Activated effector memory CD4-positive, alpha-beta T cell treated with anti-CD3 and anti-CD28 coated beads, Interleukin-2, amount 50 U/mL, for 16 hours (primary cell): ENCODE data around the gene MAN2C1.
"Not testable (repeated sequence)": the region's sequence is repeated elsewhere in the genome, so short reads cannot be mapped to it uniquely, and the experiment has no call there.

Source experiments
- DNase-seq: peaks from one replicate; pipeline ENCODE4 v3.0.0-alpha.2; 2020

MAN2C1 gene

DNA sequence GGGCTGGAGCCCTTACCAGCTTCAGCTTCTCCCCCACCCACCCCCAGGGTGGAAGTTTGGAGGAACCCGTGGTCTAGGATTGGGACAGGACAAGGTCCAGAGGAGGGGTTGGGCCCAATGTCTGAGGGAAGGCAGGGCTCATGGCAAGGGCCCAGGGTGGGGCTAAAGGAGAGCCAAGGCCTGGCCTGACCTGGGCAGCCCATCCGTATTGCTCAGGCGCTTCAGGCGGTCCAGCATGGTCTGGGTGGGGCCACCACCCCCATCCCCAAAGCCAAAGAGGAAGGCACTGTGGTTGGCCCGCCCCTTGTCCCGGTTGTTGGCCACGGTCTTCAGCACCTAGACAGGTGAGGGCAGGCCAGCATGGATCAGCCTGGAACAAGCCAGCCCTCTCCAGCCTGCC, 7.6 kb downstream of the MAN2C1 start:
- DNase-seq: no peak

- DNase-seq: no peak
Measured at GRCh38 chr15:75360391-75360790, 8.0 kb downstream of the MAN2C1 start.

- DNase-seq: no peak
Measured at GRCh38 chr15:75359537-75360250, 8.7 kb downstream of the MAN2C1 start.

DNA sequence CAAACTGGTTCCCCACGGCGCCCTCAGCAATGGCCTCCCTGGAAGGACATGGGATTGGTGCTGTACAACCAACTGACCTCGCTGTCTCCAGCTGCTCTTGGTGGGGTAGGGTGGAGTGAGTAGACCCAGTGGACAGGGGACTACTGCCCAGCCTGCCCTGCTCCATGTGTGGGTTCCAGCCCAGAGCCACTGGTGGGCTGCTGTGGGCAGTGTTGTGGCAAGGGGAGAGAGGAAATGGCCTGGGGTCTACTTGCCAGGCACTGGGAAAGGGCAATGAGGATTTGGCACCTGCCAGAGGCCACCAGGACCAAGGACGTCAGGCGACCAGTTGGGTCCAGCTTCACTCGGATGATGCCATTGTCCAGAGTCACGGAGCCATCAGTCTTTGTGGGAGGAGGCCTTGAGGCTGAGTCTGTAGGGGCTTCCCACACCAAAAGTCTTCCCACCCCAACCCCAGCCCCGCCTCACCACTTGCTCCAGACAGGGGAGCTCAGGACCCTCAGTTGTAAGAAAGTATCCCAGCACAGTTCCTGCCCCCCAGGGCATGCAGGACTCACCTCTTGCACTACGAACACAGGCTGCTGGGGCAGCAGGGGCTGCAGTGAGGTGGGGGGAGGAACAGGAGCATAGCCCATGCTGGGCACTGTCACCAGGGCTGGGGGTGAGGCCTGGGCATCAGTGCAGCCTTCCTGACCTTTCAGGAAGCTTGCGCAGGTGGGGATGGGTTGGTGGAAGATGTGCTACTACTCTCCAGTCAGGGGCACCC, 9.5 kb downstream of the MAN2C1 start:
- no peak for DNase-seq

DNA sequence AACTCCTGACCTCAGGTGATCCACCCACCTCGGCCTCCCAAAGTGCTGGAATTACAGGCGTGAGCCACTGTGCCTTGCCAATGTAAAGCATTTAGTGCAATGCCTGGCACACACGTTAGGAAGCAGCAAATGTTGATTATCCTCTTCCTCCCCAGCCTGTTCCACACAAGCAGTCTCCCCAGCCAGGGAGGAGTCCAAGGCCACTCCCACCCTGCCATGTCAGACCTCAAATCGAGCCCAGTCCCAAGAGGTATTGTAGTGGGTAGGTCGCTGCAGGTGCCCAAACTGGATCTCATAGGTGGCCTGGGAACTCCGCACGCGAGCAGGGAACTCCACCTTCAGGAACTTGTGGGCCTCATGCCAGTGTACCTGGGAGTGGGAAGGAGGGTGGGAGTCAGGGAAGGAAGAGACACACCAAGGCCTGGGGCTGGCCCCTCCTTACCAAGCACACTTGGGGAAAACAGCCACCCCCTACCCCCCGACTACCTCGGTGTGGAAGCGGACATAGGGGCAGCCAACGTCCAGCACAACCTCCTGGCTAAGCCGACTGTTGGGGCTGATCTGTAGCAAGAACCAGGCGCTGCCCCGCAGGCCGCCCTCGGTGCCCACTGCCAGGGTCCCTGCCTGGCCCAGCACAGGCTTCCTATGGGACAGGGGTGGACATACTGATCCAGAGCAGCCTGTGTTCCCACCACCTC, 10.3 kb downstream of the MAN2C1 start:
- peak; percentile 52 for DNase-seq

- DNase-seq: peak; percentile 58
Measured at GRCh38 chr15:75356517-75356916, 11.9 kb downstream of the MAN2C1 start.

DNA sequence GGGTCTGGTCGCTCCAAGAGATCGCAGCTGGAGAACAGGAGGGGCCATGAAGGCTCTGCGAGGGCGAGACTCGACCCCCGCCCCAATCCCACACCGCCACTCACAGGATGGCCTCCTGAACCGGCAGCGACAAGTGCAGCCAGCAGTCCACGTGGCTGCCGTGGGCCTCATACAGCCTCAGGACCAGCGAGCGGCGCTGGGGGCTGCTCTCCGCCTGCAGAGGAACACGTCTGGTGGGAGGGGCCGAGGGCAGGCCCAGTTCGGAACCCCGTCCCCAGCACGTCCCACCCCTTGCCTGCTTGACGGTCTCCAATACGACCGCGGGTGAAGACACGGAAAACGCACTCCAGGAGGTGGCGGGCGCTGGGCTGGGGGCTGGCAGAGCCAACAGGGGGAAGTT, 12.4 kb downstream of the MAN2C1 start:
- no peak for DNase-seq

DNA sequence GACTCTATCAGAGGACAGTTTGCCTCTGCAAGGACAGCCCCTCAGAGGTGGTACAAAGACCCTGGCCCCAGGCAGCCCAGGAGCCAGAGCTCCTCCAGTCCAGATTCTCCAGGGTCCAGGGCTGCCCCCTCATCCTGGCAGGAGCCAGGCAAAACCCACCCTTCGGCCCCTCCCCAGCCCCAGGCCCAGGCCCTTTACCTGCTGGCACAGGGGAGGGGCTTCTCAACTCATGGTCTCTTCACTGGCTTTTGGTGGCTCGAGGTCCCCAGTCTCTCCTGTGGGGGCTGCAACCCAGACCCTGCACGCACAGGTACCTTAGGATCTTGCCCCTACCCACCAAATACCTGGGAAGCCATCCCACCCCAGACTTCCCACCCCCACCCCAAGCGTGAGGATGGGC, 13.0 kb downstream of the MAN2C1 start:
- DNase-seq: no peak

DNA sequence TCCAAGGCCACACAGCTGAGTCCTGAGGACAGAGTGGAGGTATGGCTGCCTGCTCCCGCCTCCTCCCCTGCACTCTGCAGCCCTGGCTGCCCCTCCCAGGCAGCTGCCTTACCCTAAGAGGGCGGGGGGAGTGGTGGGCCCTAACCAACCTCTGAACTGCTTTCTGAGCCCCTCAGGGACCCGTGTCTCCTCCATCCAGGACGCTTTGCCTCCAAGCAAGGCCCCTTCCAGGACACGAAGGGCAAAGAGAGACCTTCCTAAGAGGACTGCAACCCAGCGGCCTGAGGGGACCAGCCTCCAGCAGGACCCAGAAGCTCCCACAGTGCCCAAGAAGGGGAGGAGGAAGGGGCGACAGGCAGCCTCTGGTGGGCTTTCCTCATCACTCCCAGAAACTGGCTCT, 14.0 kb downstream of the MAN2C1 start:
- no peak for DNase-seq

DNA sequence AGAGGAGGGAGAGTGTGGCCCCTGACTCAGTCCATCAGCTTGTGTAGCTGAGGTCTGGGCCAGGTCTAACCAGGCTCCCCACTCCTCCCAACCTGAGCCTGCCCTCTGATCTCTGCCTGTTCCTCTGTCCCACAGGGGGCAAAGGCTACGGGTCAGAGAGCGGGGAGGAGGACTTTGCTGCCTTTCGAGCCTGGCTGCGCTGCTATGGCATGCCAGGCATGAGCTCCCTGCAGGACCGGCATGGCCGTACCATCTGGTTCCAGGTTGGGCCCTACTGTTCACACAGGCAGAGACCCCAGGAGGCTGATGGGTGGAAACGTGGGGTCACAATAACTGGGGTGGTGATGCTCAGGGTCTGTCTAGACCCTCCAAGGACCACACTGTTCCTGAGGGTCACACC, 14.8 kb downstream of the MAN2C1 start:
- no peak for DNase-seq

DNA sequence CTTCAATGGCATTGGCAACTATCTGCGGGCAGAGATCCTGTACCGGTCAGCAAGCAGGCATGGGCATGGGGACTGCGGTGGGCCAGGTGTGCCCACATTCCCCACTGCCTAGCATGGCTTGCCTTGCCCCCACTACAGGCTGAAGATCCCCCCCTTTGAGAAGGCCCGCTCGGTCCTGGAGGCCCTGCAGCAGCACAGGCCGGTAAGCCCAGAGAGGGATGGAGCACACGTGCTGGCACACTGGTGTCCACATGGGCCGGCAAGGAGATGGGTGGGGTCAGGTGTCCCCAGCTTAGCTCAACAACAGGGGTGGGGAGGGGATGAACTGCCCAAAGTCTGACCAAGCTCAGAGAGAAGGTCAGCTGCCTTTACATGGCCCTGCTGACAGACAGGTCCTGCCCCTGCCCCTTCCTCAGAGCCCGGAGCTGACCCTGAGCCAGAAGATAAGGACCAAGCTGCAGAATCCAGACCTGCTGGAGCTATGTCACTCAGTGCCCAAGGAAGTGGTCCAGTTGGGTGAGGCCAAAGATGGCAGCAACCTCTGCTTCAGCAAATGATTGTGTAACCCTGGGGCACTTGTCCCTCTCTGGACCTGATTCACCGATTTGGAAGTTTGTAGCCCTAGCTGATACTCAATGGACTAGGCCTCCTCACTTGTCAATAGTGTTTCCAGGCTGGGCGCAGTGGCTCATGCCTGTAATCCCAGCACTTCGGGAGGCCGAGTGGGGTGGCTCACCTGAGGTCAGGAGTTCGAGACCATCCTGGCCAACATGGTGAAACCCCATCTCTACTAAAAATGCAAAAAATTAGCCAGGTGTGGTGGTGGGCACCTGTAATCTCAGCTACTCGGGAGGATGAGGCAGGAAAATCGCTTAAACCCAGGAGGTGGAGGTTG, 16.0 kb downstream of the MAN2C1 start:
- no peak for DNase-seq

DNA sequence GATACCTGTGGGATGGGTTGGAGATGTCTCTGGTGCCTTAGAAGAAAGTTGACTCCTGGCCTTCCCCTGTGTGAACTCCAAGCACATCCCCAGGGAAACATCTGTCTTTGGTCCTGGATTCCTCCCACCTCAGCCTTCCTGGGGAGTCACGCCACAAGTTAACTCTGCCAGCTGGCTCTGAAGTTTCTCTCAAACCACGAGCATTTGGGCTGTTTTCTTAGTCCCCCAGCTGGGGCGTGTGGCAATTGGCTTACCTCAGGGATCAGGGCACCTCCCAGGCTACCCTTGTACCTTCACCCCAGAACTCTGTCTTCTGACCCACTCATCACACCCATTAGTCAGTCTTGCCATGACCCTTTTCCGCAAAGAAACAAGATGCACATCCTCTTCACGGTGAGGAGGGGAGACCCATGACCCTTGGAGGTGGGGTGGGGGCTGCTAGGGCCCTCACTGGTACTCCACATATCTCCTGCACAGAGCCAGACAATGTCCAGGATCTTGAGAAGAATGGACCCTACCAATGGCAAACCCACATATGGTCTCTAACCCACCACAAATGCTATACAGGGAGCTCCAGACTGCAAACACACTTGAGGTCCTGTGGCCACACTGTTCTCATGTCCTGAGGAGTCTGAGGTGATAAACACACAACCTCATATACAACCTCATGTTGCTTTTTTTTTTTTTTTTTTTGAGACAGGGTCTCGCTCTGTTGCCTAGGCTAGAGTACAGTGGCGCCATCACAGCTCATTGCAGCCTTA, 17.6 kb downstream of the MAN2C1 start:
- no peak for DNase-seq

DNA sequence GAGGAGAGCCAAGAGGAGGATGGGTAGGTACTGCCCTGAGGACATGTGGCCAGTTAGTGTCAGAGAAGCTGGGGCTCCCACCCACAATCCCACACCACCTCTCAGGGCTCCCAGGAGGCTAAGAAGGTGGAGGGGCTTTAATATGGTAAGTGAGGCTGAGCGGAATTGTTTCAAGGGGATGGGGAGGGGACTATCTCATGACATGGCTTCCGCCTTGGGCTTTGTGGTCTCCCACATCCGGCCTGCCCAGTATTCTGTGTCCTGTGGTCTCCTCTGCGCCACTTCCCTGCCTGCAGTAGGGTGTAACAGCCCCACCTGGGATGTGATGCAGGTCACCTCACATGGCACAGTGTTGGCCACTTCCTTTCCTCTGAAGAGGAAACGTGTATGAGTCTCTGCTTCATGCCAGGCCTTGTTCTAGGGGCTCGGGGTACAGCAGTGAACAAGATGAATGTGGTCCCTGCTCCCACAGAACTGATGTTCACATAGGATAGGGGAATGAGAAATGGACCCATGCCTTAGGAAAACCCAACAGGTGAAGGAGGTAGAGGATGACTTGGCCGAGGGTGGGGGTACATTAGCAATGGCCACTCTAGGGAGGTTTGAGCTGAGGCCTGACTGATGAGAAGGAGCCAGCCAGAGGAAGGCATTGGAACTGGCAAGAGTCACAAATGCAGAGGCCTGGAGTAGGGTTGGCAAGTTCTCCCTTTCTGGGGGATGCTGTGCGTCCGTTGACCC, 18.4 kb downstream of the MAN2C1 start:
- DNase-seq: peak; percentile 86

DNA sequence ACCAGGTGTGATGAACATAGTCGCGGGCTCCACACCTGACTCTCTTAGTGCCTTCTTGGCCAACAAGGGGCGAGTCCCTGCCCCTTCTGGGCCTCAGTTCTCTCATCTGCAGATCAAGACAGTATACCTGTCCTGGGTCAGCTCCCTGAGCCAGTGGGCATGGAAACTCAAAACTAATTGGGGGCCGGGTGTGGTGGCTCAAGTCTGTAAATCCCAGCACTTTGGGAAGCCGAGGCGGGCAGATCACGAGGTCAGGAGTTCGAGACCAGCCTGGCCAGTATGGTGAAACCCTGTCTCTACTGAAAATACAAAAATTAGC, 19.1 kb downstream of the MAN2C1 start:
- not testable (repeated sequence) for DNase-seq

DNA sequence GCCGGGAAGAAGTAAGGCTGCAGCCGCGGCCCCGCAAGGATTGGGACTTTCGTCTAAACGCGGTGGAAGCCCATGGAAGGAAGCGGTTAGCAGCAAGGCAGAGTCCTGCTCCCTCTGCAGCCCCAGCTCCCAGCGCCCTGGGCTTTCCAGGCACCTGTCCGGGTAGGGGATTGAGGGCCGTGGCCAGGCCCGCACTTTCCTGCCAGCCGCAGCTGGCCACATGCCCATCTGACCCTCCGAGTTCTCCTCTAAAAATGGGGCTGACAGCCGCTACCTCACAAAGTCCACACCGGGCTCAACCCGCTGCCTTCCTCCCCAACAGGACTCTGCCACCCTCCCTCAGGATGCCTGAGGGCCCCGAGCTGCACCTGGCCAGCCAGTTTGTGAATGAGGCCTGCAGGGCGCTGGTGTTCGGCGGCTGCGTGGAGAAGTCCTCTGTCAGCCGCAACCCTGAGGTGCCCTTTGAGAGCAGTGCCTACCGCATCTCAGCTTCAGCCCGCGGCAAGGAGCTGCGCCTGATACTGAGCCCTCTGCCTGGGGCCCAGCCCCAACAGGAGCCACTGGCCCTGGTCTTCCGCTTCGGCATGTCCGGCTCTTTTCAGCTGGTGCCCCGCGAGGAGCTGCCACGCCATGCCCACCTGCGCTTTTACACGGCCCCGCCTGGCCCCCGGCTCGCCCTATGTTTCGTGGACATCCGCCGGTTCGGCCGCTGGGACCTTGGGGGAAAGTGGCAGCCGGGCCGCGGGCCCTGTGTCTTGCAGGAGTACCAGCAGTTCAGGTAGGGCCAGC, 19.7 kb downstream of the MAN2C1 start:
- DNase-seq: no peak

DNA sequence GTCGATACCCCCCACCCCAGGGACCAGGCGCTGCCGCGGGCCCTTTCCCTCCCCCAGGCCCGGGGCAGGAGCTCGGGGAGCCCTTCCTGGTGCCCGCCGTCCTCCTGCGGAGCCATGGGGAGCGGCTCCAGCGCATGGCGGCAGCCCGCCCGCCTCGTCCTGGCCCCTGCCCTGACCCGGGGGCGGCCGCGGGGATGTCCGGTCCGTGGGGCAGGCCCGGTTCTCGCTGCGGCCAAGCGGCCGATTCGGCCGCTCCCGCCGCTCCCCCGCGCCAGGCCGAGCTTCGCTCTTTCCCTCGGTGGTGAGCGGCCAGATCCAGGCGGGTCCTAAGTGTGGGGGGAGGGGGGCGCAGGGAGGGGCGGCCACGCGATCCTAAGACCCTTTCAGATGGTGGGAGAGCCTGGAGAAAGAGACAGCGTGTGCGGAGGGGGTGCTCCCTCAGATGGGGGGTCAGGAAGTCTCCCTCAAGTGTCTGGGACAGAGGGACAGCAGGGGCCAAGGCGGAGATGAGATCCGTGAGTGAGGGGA, 20.3 kb downstream of the MAN2C1 start:
- DNase-seq: no peak

GRCh38 chr15:75347222-75348033, 21.0 kb downstream of the MAN2C1 start:
- peak; percentile 81 for DNase-seq

- no peak for DNase-seq
Measured at GRCh38 chr15:75346796-75347221, 21.6 kb downstream of the MAN2C1 start, which contains the start of gene NEIL1. Gene NEIL1 (plus strand): TSS chr15:75347039. CDS start chr15:75348906, 1,867 bp downstream.

DNA sequence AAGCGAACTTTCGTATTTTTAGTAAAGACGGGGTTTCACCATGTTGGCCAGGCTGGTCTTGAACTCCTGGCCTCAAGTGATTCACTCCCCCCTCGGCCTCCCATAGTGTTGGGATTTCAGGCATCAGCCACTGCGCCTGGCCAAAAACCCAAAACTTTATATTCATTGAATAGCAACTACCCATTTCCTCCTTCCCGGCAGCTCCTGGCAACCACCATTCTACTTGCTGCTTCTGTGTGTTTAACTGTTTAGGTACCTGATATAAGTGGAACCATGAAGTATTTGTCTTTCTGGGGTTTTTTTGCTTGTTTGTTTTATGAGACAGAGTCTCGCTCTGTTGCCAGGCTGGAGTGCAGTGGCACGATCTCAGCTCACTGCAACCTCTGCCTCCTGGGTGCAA, 24.5 kb downstream of the MAN2C1 start:
- DNase-seq: not testable (repeated sequence)
